Peyer's patch (tissue), 4 donors: Measurements from ENCODE around the gene NBPF8. TPM values are rescaled to one million over a fixed set of nuclear protein-coding genes. Genes with fewer than 3 reads are reported as not detected.

Source experiments
- total RNA-seq, 4 donors: library from RNA; depleted of rRNA; stranded (reverse); fragments of >200 nt; gene quantifications; one replicate each; pipeline ENCODE4 v1.1.0, GENCODE V29; 2016

Gene NBPF8
- total RNA-seq, 4 donors from 2014 or later = 3.5 to 48.7 (median 9.1) TPM

Other genes with a start within 250 kb of the NBPF8 start
- gene SEC22B, start 238.5 kb upstream of the NBPF8 start, total RNA-seq = 10 to 100 TPM; 19.8 to 34.3 (median 28.5) TPM